Measurements from ENCODE around the gene MAEA.
"Not testable (repeated sequence)": the region's sequence is repeated elsewhere in the genome, so short reads cannot be mapped to it uniquely, and the experiment has no call there.

The MAEA gene

GRCh38 chr4:1324443-1325175 lies 34.9 kb downstream of the MAEA start:
- not testable (repeated sequence) for DNase-seq

GRCh38 chr4:1325176-1325480 lies 35.4 kb downstream of the MAEA start:
- DNase-seq = no peak

- no peak for DNase-seq
Measured at GRCh38 chr4:1325681-1326635, 36.3 kb downstream of the MAEA start.

DNA sequence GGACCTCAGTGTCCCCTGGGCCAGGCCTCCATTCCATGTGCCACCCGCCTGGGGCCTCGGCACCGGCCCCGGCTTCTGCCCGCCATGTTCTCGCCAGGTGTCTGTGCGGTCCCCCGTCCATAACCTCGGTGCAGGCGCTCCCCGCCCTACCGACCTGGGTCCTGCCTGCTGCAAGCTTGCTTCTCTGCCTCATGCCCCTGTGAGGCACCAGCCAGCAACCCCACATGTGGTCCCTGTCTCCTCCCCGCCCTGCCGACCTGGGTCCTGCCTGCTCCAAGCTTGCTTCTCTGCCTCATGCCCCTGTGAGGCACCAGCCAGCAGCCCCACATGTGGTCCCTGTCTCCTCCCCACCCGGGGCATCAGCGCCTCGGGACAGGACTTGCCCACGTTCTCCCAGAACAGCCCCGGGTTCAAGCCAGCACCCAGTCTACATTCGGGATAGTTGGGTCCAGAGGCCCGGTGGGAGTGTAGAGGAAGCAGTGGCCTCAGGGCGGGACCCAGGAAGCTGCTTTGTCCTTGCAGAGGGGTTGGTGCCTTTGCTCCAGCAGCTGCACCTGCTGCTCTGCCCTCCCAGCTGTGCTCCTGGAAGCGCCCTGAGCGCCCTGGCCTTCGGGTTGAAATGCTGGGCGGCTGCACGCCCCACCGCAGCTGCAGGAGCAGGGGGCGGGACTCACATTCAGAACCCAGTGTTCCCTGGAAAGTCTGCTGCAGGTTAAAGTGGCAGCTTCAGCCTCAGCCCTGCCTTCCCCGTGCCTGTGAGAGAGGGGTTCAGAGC lies 37.2 kb downstream of the MAEA start:
- DNase-seq = no peak

GRCh38 chr4:1327526-1328266 lies 38.0 kb downstream of the MAEA start:
- DNase-seq = no peak

DNA sequence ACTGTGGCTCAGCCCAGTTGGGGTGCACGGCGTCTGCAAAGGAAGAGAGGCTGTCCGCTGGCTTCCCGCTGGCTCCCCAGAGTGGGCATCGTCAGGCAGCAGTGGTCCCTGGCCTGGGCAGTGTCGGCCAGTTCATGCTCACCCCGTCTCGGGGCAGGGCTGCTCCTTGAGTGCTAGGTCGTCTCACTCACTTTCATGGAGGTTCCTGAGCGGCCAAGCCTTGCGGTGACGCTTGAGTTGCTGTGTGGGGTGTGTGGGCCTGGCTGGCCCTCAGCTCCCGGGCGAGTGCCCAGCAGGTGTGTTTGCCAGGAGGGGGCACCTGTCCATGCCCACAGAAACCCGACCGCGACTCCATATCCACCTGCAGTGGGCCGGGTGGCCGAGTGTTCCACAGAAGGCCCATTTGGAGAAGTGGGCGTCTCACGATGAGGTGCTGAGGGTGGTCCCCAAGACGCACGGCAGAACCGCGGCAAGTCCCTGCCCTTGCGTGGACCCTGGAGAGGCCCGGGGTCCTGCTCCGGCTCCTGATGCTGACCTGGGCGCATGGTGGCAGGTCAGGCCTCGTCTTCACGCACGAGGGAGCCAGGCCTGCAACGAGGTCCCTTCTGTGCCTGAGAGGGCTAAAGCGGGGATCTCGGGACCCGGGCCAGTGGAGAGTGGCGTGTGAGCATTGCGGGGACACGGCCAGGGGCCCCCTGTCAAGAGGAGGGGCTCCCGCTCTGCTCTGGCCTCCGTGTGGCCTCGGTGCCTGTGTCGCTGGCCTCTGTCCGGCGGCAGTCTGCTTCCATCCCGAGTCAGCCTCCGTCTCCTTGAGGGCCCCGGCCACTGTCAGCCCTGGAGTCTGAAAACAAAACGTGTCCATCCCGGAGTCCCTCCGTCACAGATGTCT lies 38.8 kb downstream of the MAEA start:
- no peak for DNase-seq

DNA sequence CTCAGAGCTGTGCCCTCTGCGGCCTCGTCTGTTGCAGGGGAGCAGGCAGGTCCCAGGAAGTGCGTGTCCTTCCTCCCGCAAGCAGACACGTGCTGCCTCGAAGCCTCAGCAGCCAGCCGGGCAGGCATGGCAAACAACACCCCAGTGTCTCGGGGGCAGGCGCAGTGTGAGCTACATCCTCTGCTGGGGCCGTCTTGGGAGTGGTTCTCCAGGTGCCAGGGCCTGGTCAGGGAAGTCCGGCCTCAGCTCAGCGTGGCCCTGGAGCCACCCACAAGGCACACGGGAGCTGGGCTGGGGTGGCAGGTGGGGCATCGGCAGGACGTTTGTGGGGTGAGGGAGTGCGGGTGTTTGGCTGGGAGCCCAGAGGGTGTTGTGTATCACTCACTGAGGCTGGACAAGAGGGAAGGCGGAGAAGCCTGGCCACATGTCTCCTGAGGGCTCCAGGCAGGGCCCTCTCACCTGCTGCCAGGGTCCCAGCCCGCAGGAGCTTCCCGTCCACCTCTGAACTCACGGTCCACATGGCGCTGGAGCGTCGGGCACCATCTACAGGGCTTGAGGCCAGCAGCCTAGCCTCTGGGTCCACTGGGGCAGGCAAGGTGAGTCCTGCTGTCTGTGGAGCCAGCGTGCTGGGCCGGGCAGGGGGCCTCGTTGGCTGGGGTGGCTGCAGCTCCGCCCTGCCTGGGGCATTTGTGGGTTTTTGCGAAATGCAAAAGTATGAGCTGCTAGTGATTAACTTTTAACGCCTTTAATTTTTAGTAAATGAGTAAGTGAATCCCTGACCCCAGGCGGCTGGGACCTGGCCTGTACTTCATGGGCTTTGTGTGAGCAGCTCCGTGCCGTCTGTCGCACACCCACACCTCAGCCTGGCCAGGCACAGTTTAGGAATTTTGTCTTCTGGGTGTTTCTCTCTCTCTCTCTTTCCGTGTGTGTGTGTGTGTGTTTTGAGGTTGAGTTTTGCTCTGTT lies 40.0 kb downstream of the MAEA start:
- no peak for DNase-seq

DNA sequence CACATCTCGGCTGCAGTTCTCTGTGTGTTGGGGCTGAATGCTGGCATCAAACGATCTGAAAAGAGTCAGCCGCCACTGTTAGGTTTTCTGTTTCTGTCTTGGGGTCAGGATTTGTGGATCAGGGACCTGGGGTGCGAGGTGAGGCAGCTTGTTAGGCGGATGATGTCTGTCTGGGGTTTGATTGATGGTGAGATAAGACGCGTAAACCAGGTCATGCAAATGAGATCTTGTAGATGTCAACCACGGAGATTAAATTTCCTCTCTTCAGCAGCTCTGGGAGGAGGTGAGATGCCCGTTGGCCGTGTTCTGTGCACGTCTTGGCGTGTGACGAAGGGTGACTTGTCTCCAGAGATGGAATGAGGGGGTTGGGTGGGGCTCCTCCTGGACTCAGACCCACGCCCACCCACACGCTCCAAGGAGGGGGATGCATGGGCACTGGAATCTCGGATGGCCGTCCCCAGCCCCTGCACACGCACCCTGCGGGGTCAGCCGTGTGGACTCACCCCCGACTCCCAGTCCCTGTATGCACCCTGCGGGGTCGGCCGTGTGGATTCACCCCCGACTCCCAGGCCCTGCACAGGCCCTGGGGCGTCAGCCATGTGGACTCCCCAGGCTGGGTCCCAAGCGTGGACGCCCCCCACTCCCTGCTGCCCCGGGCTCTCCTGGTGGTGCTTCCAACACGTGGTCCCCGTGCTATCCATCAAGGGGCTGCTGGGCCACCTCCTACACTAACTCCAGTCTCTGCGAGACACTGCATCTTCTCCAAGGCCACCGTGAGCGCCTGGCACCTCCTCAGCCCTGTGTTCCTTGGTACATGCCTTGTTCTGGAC lies 41.3 kb downstream of the MAEA start:
- DNase-seq = no peak

DNA sequence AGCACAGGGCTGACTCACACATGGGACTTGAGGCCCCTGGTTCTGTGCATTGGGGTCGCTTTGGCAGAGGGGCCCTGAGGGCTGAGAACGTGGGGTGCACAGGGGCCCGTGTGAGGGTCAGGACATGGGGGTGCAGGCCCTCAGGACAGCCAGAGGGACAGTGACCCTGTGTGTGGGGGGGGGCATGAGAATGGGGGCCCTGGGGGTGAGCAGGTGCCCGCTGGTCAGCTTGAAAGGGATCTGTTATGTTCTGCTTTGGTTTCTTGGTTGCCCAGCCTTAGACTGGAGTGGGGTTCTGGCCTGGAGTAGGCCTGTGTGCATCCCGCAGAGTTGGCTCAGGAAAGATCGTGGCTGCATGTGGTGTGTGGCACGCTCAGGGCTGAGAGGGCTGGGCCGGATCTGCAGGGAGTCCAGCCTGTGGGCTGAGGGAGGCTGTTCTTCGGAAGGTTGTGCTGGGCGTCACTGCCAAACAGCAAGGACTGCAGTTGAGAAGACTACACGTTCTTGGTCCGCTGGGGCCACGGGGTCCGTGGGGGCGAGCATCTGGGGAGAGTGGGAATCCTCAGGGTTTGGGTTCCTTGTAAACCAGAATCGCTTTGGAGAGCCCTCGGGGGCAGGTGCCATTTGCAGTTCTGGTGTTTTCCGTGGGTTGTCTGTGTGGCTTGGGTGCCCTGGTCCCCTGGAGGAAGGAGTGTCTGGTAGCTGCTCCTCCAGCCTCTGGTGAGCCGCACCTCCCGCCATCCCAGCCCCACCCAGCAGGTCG lies 42.1 kb downstream of the MAEA start:
- DNase-seq = no peak

- no peak for DNase-seq
Measured at GRCh38 chr4:1332686-1333085, 43.0 kb downstream of the MAEA start.

- no peak for DNase-seq
Measured at GRCh38 chr4:1333256-1333655, 43.6 kb downstream of the MAEA start.

DNA sequence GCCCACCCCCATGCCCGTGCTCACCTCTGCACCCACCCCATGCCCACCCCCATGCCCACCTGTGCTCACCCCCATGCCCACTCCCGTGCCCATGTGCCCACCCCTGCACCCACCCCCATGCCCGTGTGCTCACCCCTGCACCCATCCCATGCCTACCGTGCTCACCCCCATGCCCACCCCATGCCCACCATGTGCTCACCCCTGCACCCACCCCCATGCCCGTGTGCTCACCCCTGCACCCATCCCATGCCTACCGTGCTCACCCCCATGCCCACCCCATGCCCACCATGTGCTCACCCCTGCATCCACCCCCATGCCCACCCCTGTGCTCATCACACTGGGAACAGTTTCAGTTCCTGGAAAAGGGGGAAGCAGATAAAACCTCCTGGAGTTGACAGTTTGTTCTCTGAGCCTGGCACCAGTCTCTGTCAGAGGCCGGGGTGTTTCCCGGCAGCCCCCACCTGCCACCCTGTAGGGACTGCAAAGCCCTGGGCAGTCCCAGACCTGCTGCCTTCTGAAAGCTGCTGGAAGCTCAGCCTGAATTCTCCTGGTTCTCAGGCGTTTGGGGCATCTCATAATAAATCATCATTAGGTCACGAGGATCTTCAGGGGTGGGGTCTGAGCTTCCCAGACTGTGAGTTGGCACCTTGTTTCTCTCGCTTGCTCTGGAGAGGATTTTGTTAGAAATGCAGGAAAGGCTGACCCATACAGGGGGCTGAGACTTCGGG lies 44.3 kb downstream of the MAEA start:
- not testable (repeated sequence) for DNase-seq

- DNase-seq = no peak
Measured at GRCh38 chr4:1334579-1334895, 44.8 kb downstream of the MAEA start.

- not testable (repeated sequence) for DNase-seq
Measured at GRCh38 chr4:1335193-1335883, 45.6 kb downstream of the MAEA start.

GRCh38 chr4:1336088-1336491 lies 46.4 kb downstream of the MAEA start:
- DNase-seq = no peak

GRCh38 chr4:1337376-1337831 lies 47.7 kb downstream of the MAEA start:
- DNase-seq = no peak
